ENCODE data around the gene LCN10.

GRCh38 chr9:136748201-136748600 is 5.5 kb upstream of the LCN10 start, which contains the start of gene LCN6:
- TF ChIP-seq CTCF (IDR thresholded peaks at IDR 0.05; ENCODE audit: poor library complexity) (no peak), EZH2phosphoT487 (IDR thresholded peaks at IDR 0.05; ENCODE audit: low read depth, severe bottlenecking, unreplicated experiment) (no peak)

Measured in hepatocyte (in vitro differentiated cells).